LNCaP clone FGC (cell line): ENCODE measurements around the gene MOSPD3.

Experiments
- DNase-seq: peaks from one replicate; pipeline ENCODE4 v3.0.0-alpha.2; 2011; ENCODE audit warnings: low read depth
- H3K4me3 ChIP-seq: 2 replicates; pipeline ENCODE4 v1.5.1; 2011; ENCODE audit warnings: mild to moderate bottlenecking, low read depth, low read length, control low read depth
- CTCF ChIP-seq: IDR thresholded peaks from 2 replicates; pipeline ENCODE4 v1.5.1; 2012; ENCODE audit warnings: mild to moderate bottlenecking; ENCODE audit not compliant: control insufficient read depth, insufficient read depth; ENCODE audit errors: extremely low read depth

MOSPD3 gene

DNA sequence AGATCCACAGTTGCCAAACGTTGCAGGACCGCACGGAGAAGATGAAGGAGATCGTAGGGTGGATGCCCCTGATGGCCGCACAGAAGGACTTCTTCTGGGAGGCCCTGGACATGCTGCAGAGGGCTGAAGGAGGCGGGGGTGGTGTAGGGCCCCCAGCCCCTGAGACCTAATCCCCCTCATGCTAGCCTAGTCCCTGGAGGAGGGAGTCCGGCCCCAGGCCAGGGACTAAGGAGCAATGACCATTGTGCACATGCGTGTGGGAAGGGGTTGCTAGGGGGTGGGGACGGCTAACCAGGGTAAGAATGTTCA lies 11.7 kb upstream of the MOSPD3 start:
- H3K4me3 ChIP-seq = no peak overlapping the region
- no peak for DNase-seq
- no peak for TF ChIP-seq CTCF

GRCh38 chr7:100602889-100603725 lies 9.2 kb upstream of the MOSPD3 start:
- TF ChIP-seq CTCF = no peak
- H3K4me3 ChIP-seq = no peak overlapping the region
- DNase-seq = no peak

- no peak overlapping the region for H3K4me3 ChIP-seq
- no peak for DNase-seq
These were observed 8.7 kb upstream of the MOSPD3 start for GRCh38 chr7:100603726-100604027.

GRCh38 chr7:100604028-100604975 lies 8.0 kb upstream of the MOSPD3 start:
- peak; percentile 34 for TF ChIP-seq CTCF
- H3K4me3 ChIP-seq = peak overlapping the region; percentile 66
- no peak for DNase-seq

More at GRCh38 chr7:100603726-100604027, 8.7 kb upstream of the MOSPD3 start:
- no peak for TF ChIP-seq CTCF

GRCh38 chr7:100604976-100605911 lies 7.1 kb upstream of the MOSPD3 start:
- peak overlapping the region; percentile 66 for H3K4me3 ChIP-seq
- no peak for DNase-seq
- no peak for TF ChIP-seq CTCF

DNA sequence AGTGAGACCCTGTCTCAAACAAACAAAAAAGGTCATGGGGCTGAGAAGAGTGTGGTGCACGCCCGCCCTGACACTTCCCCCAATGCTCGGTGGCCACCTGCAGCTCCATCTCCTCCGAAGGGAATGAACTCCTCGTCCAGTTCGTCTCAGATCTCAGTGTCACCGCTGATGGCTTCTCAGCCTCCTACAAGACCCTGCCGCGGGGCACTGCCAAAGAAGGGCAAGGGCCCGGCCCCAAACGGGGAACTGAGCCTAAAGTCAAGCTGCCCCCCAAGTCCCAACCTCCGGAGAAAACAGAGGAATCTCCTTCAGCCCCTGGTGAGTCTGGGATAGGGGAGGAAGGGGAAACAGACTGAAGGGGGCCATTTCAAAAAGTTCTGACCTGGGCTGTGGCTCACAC lies 6.0 kb upstream of the MOSPD3 start:
- H3K4me3 ChIP-seq = no peak overlapping the region
- no peak for DNase-seq
- no peak for TF ChIP-seq CTCF
